A549 (cell line): ENCODE results near the gene PTH2R. TPM values are rescaled to one million over a fixed set of nuclear protein-coding genes. Genes with fewer than 3 reads are reported as not detected.

Experiments used
- ATAC-seq, 2 experiments: fragments of 200-7000 bp in 1 of 2; fragments of >200 bp in 1 of 2; cut with Nextera tagmentation in 1 of 2; cut with Tn5 transposase in 1 of 2; 3 replicates each; pipeline versions ENCODE4 v1.8.0 to v1.9.1; 2018 to 2020; ENCODE audit warnings: mild to moderate bottlenecking in 1 of 2, moderate library complexity in 1 of 2
- CTCF ChIA-PET: fragments of 300-600 bp; sonication (Branson Sonifier 250); formaldehyde crosslinking; extraction: SDS; loops from one replicate; lab custom pipeline; 2021; ENCODE audit warnings: antibody characterized with exemption, inconsistent platforms; lab: Yijun Ruan, JAX
- POLR2A ChIA-PET: fragments of 350-600 bp; formaldehyde crosslinking; extraction: SDS; loops from one replicate; lab custom pipeline; 2021; ENCODE audit warnings: antibody characterized with exemption, inconsistent platforms; lab: Yijun Ruan, JAX
- DNase-seq, 2 experiments: peaks; one replicate each; pipeline versions ENCODE4 v3.0.0 to v3.0.0-alpha.2; 2011 to 2016; ENCODE audit warnings: low read depth in 1 of 2, low spot score in 1 of 2
- FAIRE-seq: peaks from 2 replicates; lab custom pipeline; 2011; peaks lifted over from hg19 to GRCh38; lab: Jason Lieb, UNC
- H3K27ac ChIP-seq, 2 experiments: fragments of >200 bp; sonication (Bioruptor Twin); formaldehyde crosslinking; 3 replicates each; pipeline ENCODE4 v1.5.1; 2016 to 2017
- H3K4me1 ChIP-seq: fragments of >200 bp; sonication (Bioruptor Twin); formaldehyde crosslinking; 3 replicates; pipeline ENCODE4 v1.6.1; 2016
- H3K4me2 ChIP-seq: fragments of >200 bp; sonication (Bioruptor Twin); formaldehyde crosslinking; 3 replicates; pipeline ENCODE4 v1.6.1; 2016
- H3K4me3 ChIP-seq: fragments of >200 bp; sonication (Bioruptor Twin); formaldehyde crosslinking; 3 replicates; pipeline ENCODE4 v1.5.1; 2016
- H3K9me3 ChIP-seq: fragments of >200 bp; sonication (Bioruptor Twin); formaldehyde crosslinking; 3 replicates; pipeline ENCODE4 v1.6.1; 2016
- CBX8 ChIP-seq: fragments of 200-600 bp; sonication (generic); IDR thresholded peaks from 2 replicates; pipeline ENCODE4 v1.6.1; 2016
- CHD4 ChIP-seq: fragments of 200-600 bp; sonication (generic); IDR thresholded peaks from 2 replicates; pipeline ENCODE4 v1.6.1; 2016; ENCODE audit warnings: antibody characterized with exemption, mild to moderate bottlenecking, borderline replicate concordance
- EHF ChIP-seq: fragments of 250-450 bp; sonication (Bioruptor Pico); IDR thresholded peaks from 2 replicates; pipeline ENCODE4 v1.5.0; 2020; ENCODE audit warnings: mild to moderate bottlenecking
- EHMT2 ChIP-seq: fragments of 200-600 bp; sonication (generic); IDR thresholded peaks from 2 replicates; pipeline ENCODE4 v1.6.1; 2016; ENCODE audit warnings: antibody characterized with exemption, low read depth, mild to moderate bottlenecking, moderate library complexity
- GATA3 ChIP-seq: IDR thresholded peaks from 2 replicates; pipeline ENCODE4 v1.6.1; 2012; ENCODE audit warnings: borderline replicate concordance
- HDAC2 ChIP-seq: fragments of 200-600 bp; sonication (generic); IDR thresholded peaks from 2 replicates; pipeline ENCODE4 v1.6.1; 2016
- HOXA7 ChIP-seq: fragments of 250-450 bp; sonication (Bioruptor Pico); IDR thresholded peaks from 2 replicates; pipeline ENCODE4 v1.5.0; 2020; ENCODE audit warnings: mild to moderate bottlenecking, moderate library complexity
- HOXB5 ChIP-seq: fragments of 250-450 bp; sonication (Bioruptor Pico); IDR thresholded peaks from 2 replicates; pipeline ENCODE4 v1.5.0; 2020; ENCODE audit warnings: mild to moderate bottlenecking, moderate library complexity
- MYC ChIP-seq: IDR thresholded peaks from 2 replicates; pipeline ENCODE4 v1.6.1; 2012; ENCODE audit warnings: mild to moderate bottlenecking, inconsistent platforms, low read length, improper control_type of control experiment, borderline replicate concordance
- NFE2L2 ChIP-seq: fragments of 150-350 bp; conservative IDR thresholded peaks from 2 replicates; pipeline ENCODE4 v1.6.1; 2014; ENCODE audit warnings: low read length
- NR3C1 ChIP-seq: fragments of >200 bp; sonication (Bioruptor Twin); formaldehyde crosslinking; IDR thresholded peaks from 3 replicates; pipeline ENCODE4 v1.6.1; 2017
- RCOR1 ChIP-seq: fragments of 150-350 bp; IDR thresholded peaks from 2 replicates; pipeline ENCODE4 v1.6.1; 2014; ENCODE audit warnings: antibody characterized with exemption, low read length, low read depth
- RNF2 ChIP-seq: fragments of 200-600 bp; sonication (generic); IDR thresholded peaks from 2 replicates; pipeline ENCODE4 v1.6.1; 2016; ENCODE audit warnings: low read depth, mild to moderate bottlenecking, antibody characterized with exemption, moderate library complexity, borderline replicate concordance
- TFCP2L1 ChIP-seq: fragments of 250-450 bp; sonication (Bioruptor Pico); IDR thresholded peaks from 2 replicates; pipeline ENCODE4 v1.5.0; 2021; ENCODE audit warnings: mild to moderate bottlenecking
- ZC3H11A ChIP-seq: fragments of 450-650 bp; IDR thresholded peaks from 2 replicates; pipeline ENCODE4 v1.6.1; 2014; ENCODE audit warnings: antibody characterized with exemption, mild to moderate bottlenecking
- ZFP36 ChIP-seq: fragments of 450-650 bp; IDR thresholded peaks from 2 replicates; pipeline ENCODE4 v1.6.1; 2014; ENCODE audit warnings: borderline replicate concordance; ENCODE audit not compliant: partially characterized antibody
- WGBS: methylation state at CpG from one replicate; pipeline ENCODE4 v1.1.6; 2017; ENCODE audit errors: missing lambda C conversion rate; 5-methylcytosine and 5-hydroxymethylcytosine counted together
- polyA plus RNA-seq, 4 experiments: library from polyadenylated mRNA; depleted of rRNA in 3 of 4; stranded (reverse); fragments of >200 nt; fragmentation: RNase III in 1 of 4; extraction: RNeasy Plus Mini Kit Qiagen cat#74134 plus additional on column Dnase treatment in 1 of 4; gene quantifications; 2 replicates in 3 of 4; 3 replicates in 1 of 4; pipeline ENCODE4 v1.2.3, GENCODE V29; 2011 to 2017
- TF ChIP-seq, protein P1 (sequence below): fragments of >200 bp; sonication (Bioruptor Twin); formaldehyde crosslinking; IDR thresholded peaks from 2 replicates; pipeline ENCODE4 v1.6.1; 2016
- TF ChIP-seq, protein P2 (sequence below): fragments of >200 bp; sonication (Bioruptor Twin); formaldehyde crosslinking; IDR thresholded peaks from 3 replicates; pipeline ENCODE4 v1.6.1; 2016
- TF ChIP-seq, protein P3 (sequence below): fragments of 250-450 bp; sonication (Bioruptor Pico); IDR thresholded peaks from 2 replicates; pipeline ENCODE4 v1.5.0; 2021; ENCODE audit warnings: mild to moderate bottlenecking, moderate library complexity, borderline replicate concordance
- TF ChIP-seq, protein P4 (sequence below): IDR thresholded peaks from 2 replicates; pipeline ENCODE4 v1.6.1; 2012
- TF ChIP-seq, protein P5 (sequence below): fragments of 450-650 bp; IDR thresholded peaks from 2 replicates; pipeline ENCODE4 v1.6.1; 2014; ENCODE audit warnings: antibody characterized with exemption
- TF ChIP-seq, protein P6 (sequence below): fragments of 250-450 bp; sonication (Bioruptor Pico); IDR thresholded peaks from 2 replicates; pipeline ENCODE4 v1.5.0; 2020; ENCODE audit warnings: low read depth, mild to moderate bottlenecking, moderate library complexity
- TF ChIP-seq, protein P7 (sequence below): fragments of >200 bp; sonication (Bioruptor Twin); formaldehyde crosslinking; IDR thresholded peaks from 3 replicates; pipeline ENCODE4 v1.5.1; 2016

The PTH2R gene
- polyA plus RNA-seq, 2 of the 4 experiments (the other 2 are of a cell fraction) = not detected

DNA sequence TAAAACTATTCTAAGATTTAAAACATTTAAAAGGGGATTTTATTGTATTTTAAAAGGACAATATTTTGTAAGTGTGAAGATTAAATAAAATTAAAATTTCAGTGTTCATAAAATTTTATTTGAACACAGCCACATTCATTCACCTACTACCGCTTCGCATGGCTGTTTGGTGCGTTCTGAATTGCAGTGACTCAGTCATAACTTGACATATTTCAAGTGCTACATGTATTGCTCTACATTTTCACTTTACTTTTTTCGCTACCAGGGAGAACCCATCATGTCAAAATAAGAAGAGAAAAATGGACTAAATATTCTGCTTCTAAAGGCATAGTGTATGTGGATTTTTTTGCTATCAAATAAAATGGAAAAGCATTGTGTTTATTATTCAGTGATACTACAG, 8.7 kb downstream of the PTH2R start:
- Histone ChIP-seq H3K4me2 (no peak overlapping the region), H3K4me3 (no peak overlapping the region), H3K9me3 (no peaks in the 10 kb centered on the region), H3K4me1 (no peaks in the 10 kb centered on the region), H3K27ac (no peak overlapping the region)
- ChIA-PET CTCF (interaction anchor here (0.9 kb wide), 1 partner anchor 916 kb away, joined by 3 read pairs; no protein-coding TSS in a partner anchor), POLR2A (no interaction called here)
- 57% methylated on average over 4 of the region's 4 CpGs for WGBS
- ATAC-seq (no peak), DNase-seq (no peak), FAIRE-seq (no peak)
- no peak for TF ChIP-seq NFE2L2
- TF ChIP-seq GATA3 = no peak
- TF ChIP-seq CBX8 = no peak
- no peak for TF ChIP-seq NR3C1
- TF ChIP-seq, protein P1, sequence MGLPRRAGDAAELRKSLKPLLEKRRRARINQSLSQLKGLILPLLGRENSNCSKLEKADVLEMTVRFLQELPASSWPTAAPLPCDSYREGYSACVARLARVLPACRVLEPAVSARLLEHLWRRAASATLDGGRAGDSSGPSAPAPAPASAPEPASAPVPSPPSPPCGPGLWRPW = no peak
- no peak for TF ChIP-seq RNF2
- TF ChIP-seq EHF (CRISPR knock-in tag) = no peak
- no peak for TF ChIP-seq ZC3H11A
- TF ChIP-seq, protein P2, sequence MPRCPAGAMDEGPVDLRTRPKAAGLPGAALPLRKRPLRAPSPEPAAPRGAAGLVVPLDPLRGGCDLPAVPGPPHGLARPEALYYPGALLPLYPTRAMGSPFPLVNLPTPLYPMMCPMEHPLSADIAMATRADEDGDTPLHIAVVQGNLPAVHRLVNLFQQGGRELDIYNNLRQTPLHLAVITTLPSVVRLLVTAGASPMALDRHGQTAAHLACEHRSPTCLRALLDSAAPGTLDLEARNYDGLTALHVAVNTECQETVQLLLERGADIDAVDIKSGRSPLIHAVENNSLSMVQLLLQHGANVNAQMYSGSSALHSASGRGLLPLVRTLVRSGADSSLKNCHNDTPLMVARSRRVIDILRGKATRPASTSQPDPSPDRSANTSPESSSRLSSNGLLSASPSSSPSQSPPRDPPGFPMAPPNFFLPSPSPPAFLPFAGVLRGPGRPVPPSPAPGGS = no peak
- TF ChIP-seq, protein P3, sequence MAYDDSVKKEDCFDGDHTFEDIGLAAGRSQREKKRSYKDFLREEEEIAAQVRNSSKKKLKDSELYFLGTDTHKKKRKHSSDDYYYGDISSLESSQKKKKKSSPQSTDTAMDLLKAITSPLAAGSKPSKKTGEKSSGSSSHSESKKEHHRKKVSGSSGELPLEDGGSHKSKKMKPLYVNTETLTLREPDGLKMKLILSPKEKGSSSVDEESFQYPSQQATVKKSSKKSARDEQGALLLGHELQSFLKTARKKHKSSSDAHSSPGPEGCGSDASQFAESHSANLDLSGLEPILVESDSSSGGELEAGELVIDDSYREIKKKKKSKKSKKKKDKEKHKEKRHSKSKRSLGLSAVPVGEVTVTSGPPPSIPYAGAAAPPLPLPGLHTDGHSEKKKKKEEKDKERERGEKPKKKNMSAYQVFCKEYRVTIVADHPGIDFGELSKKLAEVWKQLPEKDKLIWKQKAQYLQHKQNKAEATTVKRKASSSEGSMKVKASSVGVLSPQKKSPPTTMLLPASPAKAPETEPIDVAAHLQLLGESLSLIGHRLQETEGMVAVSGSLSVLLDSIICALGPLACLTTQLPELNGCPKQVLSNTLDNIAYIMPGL (CRISPR knock-in tag) = no peak
- TF ChIP-seq HDAC2 = no peak
- TF ChIP-seq ZFP36 = no peak
- TF ChIP-seq HOXB5 (CRISPR knock-in tag) = no peak

DNA sequence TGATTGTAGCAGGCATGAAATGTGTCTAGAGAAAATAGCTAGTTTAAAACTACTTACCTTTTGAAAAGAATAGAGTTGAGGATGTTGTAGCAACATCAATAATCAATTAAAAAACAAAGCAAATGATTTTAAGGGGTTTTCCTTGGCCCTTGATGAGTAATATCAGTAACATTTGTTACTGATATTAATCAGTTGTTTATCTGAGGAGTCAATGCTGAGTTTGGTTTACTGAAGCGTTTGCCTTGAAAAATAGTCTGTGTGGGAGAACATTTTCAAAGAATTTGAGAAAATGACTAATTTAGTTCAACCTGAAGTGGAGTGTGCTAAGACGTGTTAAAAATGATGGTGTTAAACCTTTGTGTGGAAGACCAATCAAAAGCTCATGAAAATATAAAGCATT, 9.3 kb downstream of the PTH2R start:
- no peak overlapping the region for H3K4me3 ChIP-seq
- no peak overlapping the region for H3K27ac ChIP-seq
- CTCF ChIA-PET = interaction anchor here (0.9 kb wide), 1 partner anchor 915 kb away, joined by 3 read pairs; no protein-coding TSS in a partner anchor
- TF ChIP-seq, protein P4, sequence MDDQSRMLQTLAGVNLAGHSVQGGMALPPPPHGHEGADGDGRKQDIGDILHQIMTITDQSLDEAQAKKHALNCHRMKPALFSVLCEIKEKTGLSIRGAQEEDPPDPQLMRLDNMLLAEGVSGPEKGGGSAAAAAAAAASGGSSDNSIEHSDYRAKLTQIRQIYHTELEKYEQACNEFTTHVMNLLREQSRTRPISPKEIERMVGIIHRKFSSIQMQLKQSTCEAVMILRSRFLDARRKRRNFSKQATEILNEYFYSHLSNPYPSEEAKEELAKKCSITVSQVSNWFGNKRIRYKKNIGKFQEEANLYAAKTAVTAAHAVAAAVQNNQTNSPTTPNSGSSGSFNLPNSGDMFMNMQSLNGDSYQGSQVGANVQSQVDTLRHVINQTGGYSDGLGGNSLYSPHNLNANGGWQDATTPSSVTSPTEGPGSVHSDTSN = no peak
- TF ChIP-seq TFCP2L1 (no peak), EHMT2 (no peak), CBX8 (no peak), CHD4 (no peak), RCOR1 (no peak), MYC (no peak), HOXA7 (CRISPR knock-in tag) (no peak)
- TF ChIP-seq, protein P5, sequence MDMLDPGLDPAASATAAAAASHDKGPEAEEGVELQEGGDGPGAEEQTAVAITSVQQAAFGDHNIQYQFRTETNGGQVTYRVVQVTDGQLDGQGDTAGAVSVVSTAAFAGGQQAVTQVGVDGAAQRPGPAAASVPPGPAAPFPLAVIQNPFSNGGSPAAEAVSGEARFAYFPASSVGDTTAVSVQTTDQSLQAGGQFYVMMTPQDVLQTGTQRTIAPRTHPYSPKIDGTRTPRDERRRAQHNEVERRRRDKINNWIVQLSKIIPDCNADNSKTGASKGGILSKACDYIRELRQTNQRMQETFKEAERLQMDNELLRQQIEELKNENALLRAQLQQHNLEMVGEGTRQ = no peak
- TF ChIP-seq, protein P6, sequence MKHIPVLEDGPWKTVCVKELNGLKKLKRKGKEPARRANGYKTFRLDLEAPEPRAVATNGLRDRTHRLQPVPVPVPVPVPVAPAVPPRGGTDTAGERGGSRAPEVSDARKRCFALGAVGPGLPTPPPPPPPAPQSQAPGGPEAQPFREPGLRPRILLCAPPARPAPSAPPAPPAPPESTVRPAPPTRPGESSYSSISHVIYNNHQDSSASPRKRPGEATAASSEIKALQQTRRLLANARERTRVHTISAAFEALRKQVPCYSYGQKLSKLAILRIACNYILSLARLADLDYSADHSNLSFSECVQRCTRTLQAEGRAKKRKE (CRISPR knock-in tag) = no peak
- TF ChIP-seq, protein P7, sequence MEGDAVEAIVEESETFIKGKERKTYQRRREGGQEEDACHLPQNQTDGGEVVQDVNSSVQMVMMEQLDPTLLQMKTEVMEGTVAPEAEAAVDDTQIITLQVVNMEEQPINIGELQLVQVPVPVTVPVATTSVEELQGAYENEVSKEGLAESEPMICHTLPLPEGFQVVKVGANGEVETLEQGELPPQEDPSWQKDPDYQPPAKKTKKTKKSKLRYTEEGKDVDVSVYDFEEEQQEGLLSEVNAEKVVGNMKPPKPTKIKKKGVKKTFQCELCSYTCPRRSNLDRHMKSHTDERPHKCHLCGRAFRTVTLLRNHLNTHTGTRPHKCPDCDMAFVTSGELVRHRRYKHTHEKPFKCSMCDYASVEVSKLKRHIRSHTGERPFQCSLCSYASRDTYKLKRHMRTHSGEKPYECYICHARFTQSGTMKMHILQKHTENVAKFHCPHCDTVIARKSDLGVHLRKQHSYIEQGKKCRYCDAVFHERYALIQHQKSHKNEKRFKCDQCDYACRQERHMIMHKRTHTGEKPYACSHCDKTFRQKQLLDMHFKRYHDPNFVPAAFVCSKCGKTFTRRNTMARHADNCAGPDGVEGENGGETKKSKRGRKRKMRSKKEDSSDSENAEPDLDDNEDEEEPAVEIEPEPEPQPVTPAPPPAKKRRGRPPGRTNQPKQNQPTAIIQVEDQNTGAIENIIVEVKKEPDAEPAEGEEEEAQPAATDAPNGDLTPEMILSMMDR = no peak
- TF ChIP-seq, all 56 proteins: peak for 0
- Histone ChIP-seq H3K9me3 (no peaks in the 10 kb centered on the region), H3K4me1 (no peaks in the 10 kb centered on the region), H3K4me2 (no peak overlapping the region)
- POLR2A ChIA-PET = no interaction called here
- 16% methylated on average over 2 of the region's 2 CpGs for WGBS
- no peak for ATAC-seq
- DNase-seq = no peak
- FAIRE-seq = no peak
